H1 (cell line): Measurements from ENCODE around the gene LMX1A. TPM values are rescaled to one million over a fixed set of nuclear protein-coding genes. Genes with fewer than 3 reads are reported as not detected.

Source experiments
- CTCF ChIA-PET: fragments of 300-600 bp; sonication (Branson Sonifier 250); formaldehyde crosslinking; loops from one replicate; lab custom pipeline; 2021; ENCODE audit not compliant: partially characterized antibody; lab: Charles Lee
- POLR2A ChIA-PET: fragments of 300-600 bp; sonication (Branson Sonifier 250); formaldehyde crosslinking; loops from one replicate; lab custom pipeline; 2021; ENCODE audit warnings: inconsistent platforms; ENCODE audit not compliant: partially characterized antibody; lab: Charles Lee
- DNase-seq, 2 experiments: peaks; one replicate each; pipeline versions ENCODE4 v3.0.0 to v3.0.0-alpha.2; 2010 to 2022; ENCODE audit warnings: low spot score in 2 of 2, low read depth in 1 of 2, mixed read lengths in 1 of 2
- FAIRE-seq: peaks from 2 replicates; lab custom pipeline; 2011; peaks lifted over from hg19 to GRCh38; lab: Jason Lieb, UNC
- H2AFZ ChIP-seq: 2 replicates; pipeline ENCODE4 v1.8.1; 2012; ENCODE audit warnings: low read length, inconsistent platforms
- H2AK5ac ChIP-seq: 2 replicates; pipeline ENCODE4 v1.6.1; 2013; ENCODE audit warnings: low read depth, low read length
- H2BK120ac ChIP-seq: replicated peaks from 2 replicates; pipeline ENCODE3; 2013; ENCODE audit warnings: low read depth, low read length, inconsistent platforms
- H2BK12ac ChIP-seq: 2 replicates; pipeline ENCODE4 v1.6.1; 2013; ENCODE audit warnings: low read depth, low read length
- H2BK15ac ChIP-seq: 2 replicates; pipeline ENCODE4 v1.6.1; 2013; ENCODE audit warnings: low read length
- H2BK20ac ChIP-seq: 2 replicates; pipeline ENCODE4 v1.6.1; 2013; ENCODE audit warnings: low read length
- H2BK5ac ChIP-seq: 2 replicates; pipeline ENCODE4 v1.6.1; 2013; ENCODE audit warnings: low read depth, low read length
- H3K14ac ChIP-seq: 2 replicates; pipeline ENCODE4 v1.6.1; 2013; ENCODE audit warnings: inconsistent platforms; ENCODE audit not compliant: insufficient read length
- H3K18ac ChIP-seq: 2 replicates; pipeline ENCODE4 v1.6.1; 2013; ENCODE audit warnings: low read length; ENCODE audit errors: extremely low read depth
- H3K23ac ChIP-seq: 2 replicates; pipeline ENCODE4 v1.6.1; 2013; ENCODE audit warnings: inconsistent platforms; ENCODE audit not compliant: insufficient read length
- H3K23me2 ChIP-seq: 2 replicates; pipeline ENCODE4 v1.6.1; 2013; ENCODE audit warnings: low read depth, low read length
- H3K27ac ChIP-seq: 2 replicates; pipeline ENCODE4 v1.6.1; 2011; ENCODE audit warnings: low read depth, low read length, inconsistent platforms
- H3K27me3 ChIP-seq, 4 experiments: replicated peaks in 1 of 4; 1 replicate in 1 of 4; 2 replicates in 3 of 4; pipeline versions ENCODE4 v1.6.1 to v1.8.1; 2011 to 2013; ENCODE audit warnings: low read length in 3 of 4, mild to moderate bottlenecking in 3 of 4, inconsistent platforms in 2 of 4, mixed read lengths in 2 of 4, moderate library complexity in 1 of 4; ENCODE audit not compliant: control insufficient read depth in 3 of 4, insufficient read depth in 3 of 4; ENCODE audit errors: extremely low read depth in 1 of 4
- H3K36me3 ChIP-seq, 4 experiments: 2 replicates each; pipeline versions ENCODE4 v1.6.1 to v1.8.1; 2011 to 2013; ENCODE audit warnings: mild to moderate bottlenecking in 4 of 4, low read length in 3 of 4, moderate library complexity in 2 of 4, control low read depth in 1 of 4, inconsistent platforms in 1 of 4; ENCODE audit not compliant: insufficient read depth in 4 of 4, control insufficient read depth in 2 of 4
- H3K4ac ChIP-seq: replicated peaks from 2 replicates; pipeline ENCODE3; 2013; ENCODE audit warnings: low read length, low read depth, mixed read lengths, inconsistent platforms; ENCODE audit not compliant: insufficient read length
- H3K4me1 ChIP-seq, 4 experiments: replicated peaks in 1 of 4; 1 replicate in 1 of 4; 2 replicates in 3 of 4; pipeline versions ENCODE4 v1.6.1 to v1.8.1; 2011 to 2013; ENCODE audit warnings: low read length in 3 of 4, inconsistent platforms in 2 of 4, mixed read lengths in 1 of 4; ENCODE audit not compliant: insufficient read depth in 4 of 4, control insufficient read depth in 3 of 4
- H3K4me2 ChIP-seq, 2 experiments: 2 replicates each; pipeline versions ENCODE4 v1.6.1 to v1.8.1; 2011 to 2013; ENCODE audit warnings: low read depth in 2 of 2, low read length in 2 of 2, control low read depth in 1 of 2, inconsistent platforms in 1 of 2, mild to moderate bottlenecking in 1 of 2; ENCODE audit not compliant: insufficient read depth in 1 of 2
- H3K4me3 ChIP-seq, 4 experiments: fragments of 200-600, 300-600 bp in 1 of 4; sonication (generic), shearing (Covaris generic), sonication (Bioruptor Twin) in 1 of 4; 2 replicates each; pipeline versions ENCODE4 v1.5.1 to v1.8.1; 2011 to 2016; ENCODE audit warnings: low read length in 4 of 4, low read depth in 3 of 4, control low read depth in 2 of 4, inconsistent platforms in 2 of 4, mild to moderate bottlenecking in 2 of 4, mixed read lengths in 1 of 4, moderate library complexity in 1 of 4; ENCODE audit not compliant: insufficient read depth in 2 of 4; ENCODE audit errors: extremely low read depth in 1 of 4
- H3K56ac ChIP-seq: replicated peaks from 2 replicates; pipeline ENCODE3; 2013; ENCODE audit warnings: low read depth, mild to moderate bottlenecking, mixed read lengths, low read length, inconsistent platforms; ENCODE audit not compliant: insufficient read length
- H3K79me1 ChIP-seq: 2 replicates; pipeline ENCODE4 v1.6.1; 2013; ENCODE audit warnings: low read depth, low read length, control low read depth
- H3K79me2 ChIP-seq, 2 experiments: 2 replicates each; pipeline versions ENCODE4 v1.6.1 to v1.8.1; 2012 to 2013; ENCODE audit warnings: low read length in 2 of 2, mild to moderate bottlenecking in 2 of 2, inconsistent platforms in 1 of 2; ENCODE audit not compliant: insufficient read depth in 2 of 2, control insufficient read depth in 1 of 2
- H3K9ac ChIP-seq, 4 experiments: replicated peaks in 1 of 4; 1 replicate in 1 of 4; 2 replicates in 3 of 4; pipeline versions ENCODE4 v1.6.1 to v1.8.1; 2011 to 2013; ENCODE audit warnings: low read depth in 3 of 4, low read length in 3 of 4, control low read depth in 2 of 4, mild to moderate bottlenecking in 2 of 4, moderate library complexity in 2 of 4, inconsistent platforms in 1 of 4; ENCODE audit errors: extremely low read depth in 1 of 4
- H3K9me3 ChIP-seq, 2 experiments: 2 replicates each; pipeline versions ENCODE4 v1.6.1 to v1.8.1; 2012 to 2013; ENCODE audit warnings: mild to moderate bottlenecking in 2 of 2, moderate library complexity in 2 of 2, control low read depth in 1 of 2, inconsistent platforms in 1 of 2, low read depth in 1 of 2, low read length in 1 of 2, mixed read lengths in 1 of 2; ENCODE audit not compliant: insufficient read depth in 2 of 2
- H4K20me1 ChIP-seq, 2 experiments: replicated peaks in 1 of 2; 2 replicates each; pipeline versions ENCODE3 to v1.8.1; 2011 to 2013; ENCODE audit warnings: inconsistent platforms in 2 of 2, low read length in 2 of 2, mild to moderate bottlenecking in 1 of 2; ENCODE audit not compliant: insufficient read depth in 2 of 2, control insufficient read depth in 1 of 2
- H4K5ac ChIP-seq: 2 replicates; pipeline ENCODE4 v1.6.1; 2013; ENCODE audit warnings: low read length, low read depth, mixed read lengths, inconsistent platforms; ENCODE audit not compliant: insufficient read length
- H4K8ac ChIP-seq: 2 replicates; pipeline ENCODE4 v1.8.0; 2013; ENCODE audit warnings: mild to moderate bottlenecking, moderate library complexity, low read length, inconsistent platforms; ENCODE audit not compliant: insufficient read depth; ENCODE audit errors: extremely low read depth
- H4K91ac ChIP-seq: replicated peaks from 2 replicates; pipeline ENCODE3; 2013; ENCODE audit warnings: low read length, mixed read lengths, inconsistent platforms; ENCODE audit not compliant: insufficient read length
- POLR2AphosphoS5 ChIP-seq: IDR thresholded peaks from 2 replicates; pipeline ENCODE4 v1.6.1; 2011; ENCODE audit warnings: low read depth, low read length
- WGBS, 2 experiments: shearing (Covaris generic) in 1 of 2; methylation state at CpG; one replicate each; pipeline versions ENCODE4 v1.1.6 to v1.1.7; 2013 to 2015; ENCODE audit warnings: low lambda C conversion rate in 2 of 2, mixed read lengths in 2 of 2, inconsistent platforms in 1 of 2, low coverage in 1 of 2, missing lambda C conversion rate in 1 of 2; ENCODE audit not compliant: insufficient replicate concordance in 2 of 2, insufficient coverage in 1 of 2, insufficient read length in 1 of 2; ENCODE audit errors: extremely low coverage in 1 of 2, missing lambda C conversion rate in 1 of 2; 5-methylcytosine and 5-hydroxymethylcytosine counted together
- polyA plus RNA-seq, 7 experiments: library from polyadenylated mRNA; depleted of rRNA in 3 of 7; stranded (reverse) in 5 of 7; unstranded in 2 of 7; fragments of >200 nt in 5 of 7; fragments of 200-250 nt in 2 of 7; gene quantifications; 1 replicate in 5 of 7; 2 replicates in 1 of 7; 4 replicates in 1 of 7; pipeline versions ENCODE4 v1.2.1 to v1.2.3, GENCODE V29; 2011 to 2013; ENCODE audit warnings: missing spikeins in 2 of 7, mixed read lengths in 2 of 7
- total RNA-seq: library from RNA; stranded (reverse); fragmentation: NEBNext Ultra II Directional; extraction: Animal tissue kit (Norgen Biotek cat#: 25700); gene quantifications from 2 replicates; pipeline ENCODE4 v1.2.1, GENCODE V29; 2021

Gene LMX1A
- total and polyA plus RNA-seq, 2 of the 8 experiments (the other 6 are each of a cell fraction or from before 2014, with no cell fraction given) = not detected

GRCh38 chr1:165375623-165376022 lies 19.1 kb upstream of the LMX1A start:
- no peaks in the 10 kb centered on the region for H3K79me2 ChIP-seq
- no peak overlapping the region for H2BK5ac ChIP-seq
- H3K4me3 ChIP-seq = peak overlapping the region; percentile 3 to 74 (median 71); a peak in 6 of 8 replicates
- H4K8ac ChIP-seq = no peak overlapping the region
- no peak overlapping the region for H3K23ac ChIP-seq
- H3K18ac ChIP-seq = 0 out of 2 replicates have a peak overlapping the region, but pooled peaks have one; percentile 41
- no peaks in the 10 kb centered on the region for H4K20me1 ChIP-seq
- peaks cover 0 to 31% (median 16%) of the 10 kb centered on the region in 4 experiments; a peak in 6 of 7 replicates for H3K27me3 ChIP-seq
- H3K36me3 ChIP-seq = no peaks in the 10 kb centered on the region
- WGBS, 2 experiments = 29% methylated on average over 7 of the region's 7 CpGs; no CpG with 5 or more reads in 1 of the 2 experiments
- H4K91ac ChIP-seq = no peak overlapping the region
- peak overlapping the region; percentile 85 to 89 for H3K4me2 ChIP-seq
- H4K5ac ChIP-seq = no peak overlapping the region
- no peak overlapping the region for H2AK5ac ChIP-seq
- H3K9me3 ChIP-seq = no peaks in the 10 kb centered on the region
- no peak overlapping the region for H2BK15ac ChIP-seq
- H3K4me1 ChIP-seq = peaks cover 0 to 10% (median 0%) of the 10 kb centered on the region in 4 experiments; a peak in 2 of 7 replicates
- no peak overlapping the region for H2BK12ac ChIP-seq
- FAIRE-seq (peak; percentile 62), DNase-seq (no peak)
- H2BK20ac ChIP-seq = no peak overlapping the region
- H3K27ac ChIP-seq = no peak overlapping the region
- H3K23me2 ChIP-seq = peaks cover 7% of the 10 kb centered on the region; the same call in 1 of the 2 replicates
- H2AFZ ChIP-seq = no peak overlapping the region; the same call in 1 of the 2 replicates
- no peak overlapping the region; a peak in 1 of 7 replicates for H3K9ac ChIP-seq
- no peak for TF ChIP-seq POLR2AphosphoS5
- H3K79me1 ChIP-seq = no peaks in the 10 kb centered on the region
- H3K56ac ChIP-seq = no peak overlapping the region
- no peak overlapping the region for H2BK120ac ChIP-seq
- no peak overlapping the region for H3K14ac ChIP-seq
- CTCF ChIA-PET = interaction anchor here (0.7 to 3.3 kb wide), 9 partner anchors 8 to 259 kb away, joined by 3 to 26 read pairs (median 4); no protein-coding TSS in a partner anchor
- H3K4ac ChIP-seq = no peak overlapping the region
- POLR2A ChIA-PET = interaction anchor here (1.3 to 1.4 kb wide), 2 partner anchors 32 to 255 kb away, joined by 3 read pairs; no protein-coding TSS in a partner anchor
